MCF 10A (cell line): ENCODE data around the gene RNF144B. TPM values are rescaled to one million over a fixed set of nuclear protein-coding genes. Genes with fewer than 3 reads are reported as not detected.

ENCODE experiments used
- BruUV-seq: library from RNA; stranded (reverse); fragments of 400-500 nt; replicated peaks from 2 replicates; lab custom pipeline; 2021; lab: Mats Ljungman, UMichigan
- CTCF ChIA-PET: fragments of 300-600 bp; sonication (Branson Sonifier 250); formaldehyde crosslinking; extraction: SDS; loops from one replicate; lab custom pipeline; 2021; ENCODE audit warnings: antibody characterized with exemption, inconsistent platforms; lab: Yijun Ruan, JAX
- POLR2A ChIA-PET: fragments of 300-600, 350-650 bp; sonication (Branson Sonifier 250); formaldehyde crosslinking; extraction: SDS; loops from one replicate; lab custom pipeline; 2020; ENCODE audit warnings: antibody characterized with exemption, inconsistent platforms; lab: Yijun Ruan, JAX
- DNase-seq: peaks from one replicate; pipeline ENCODE4 v3.0.0-alpha.2; 2018; ENCODE audit not compliant: unreplicated experiment
- H3K27ac Mint-ChIP-seq: one replicate; pipeline ENCODE4 v1.8.0; 2022; ENCODE audit warnings: mild to moderate bottlenecking, low read depth, mixed read lengths; ENCODE audit not compliant: unreplicated experiment
- H3K27me3 Mint-ChIP-seq: one replicate; pipeline ENCODE4 v1.8.0; 2022; ENCODE audit warnings: mixed read lengths; ENCODE audit not compliant: insufficient read depth, unreplicated experiment
- H3K36me3 Mint-ChIP-seq: one replicate; pipeline ENCODE4 v1.8.0; 2022; ENCODE audit warnings: mild to moderate bottlenecking, moderate library complexity, mixed read lengths; ENCODE audit not compliant: insufficient read depth, unreplicated experiment
- H3K4me1 Mint-ChIP-seq: one replicate; pipeline ENCODE4 v1.8.0; 2022; ENCODE audit warnings: mixed read lengths; ENCODE audit not compliant: insufficient read depth, unreplicated experiment
- H3K4me3 Mint-ChIP-seq: one replicate; pipeline ENCODE4 v1.8.0; 2022; ENCODE audit warnings: mild to moderate bottlenecking, moderate library complexity, mixed read lengths; ENCODE audit not compliant: unreplicated experiment
- H3K9me3 Mint-ChIP-seq: one replicate; pipeline ENCODE4 v1.8.0; 2022; ENCODE audit warnings: mixed read lengths; ENCODE audit not compliant: unreplicated experiment
- CTCF ChIP-seq: fragments of 200-600 bp; IDR thresholded peaks from one replicate; pipeline ENCODE4 v1.8.0; 2022; ENCODE audit warnings: antibody characterized with exemption, mild to moderate bottlenecking; ENCODE audit not compliant: unreplicated experiment
- intact Hi-C: fragments of 100-400 bp; cut with micrococcal nuclease; formaldehyde crosslinking; loops from 2 replicates; pipeline ENCODE4 v1.14.1; 2022
- total RNA-seq: library from RNA; stranded (reverse); gene quantifications from 2 replicates; pipeline ENCODE4 v1.2.3, GENCODE V29; 2022

Gene RNF144B
- total RNA-seq, 1 experiment from 2014 or later: 57.9 TPM

- no peaks in the 10 kb centered on the region for H3K9me3 Mint-ChIP-seq
- peak overlapping the region; percentile 98 for H3K27ac Mint-ChIP-seq
- H3K27me3 Mint-ChIP-seq: no peaks in the 10 kb centered on the region
- peak; percentile 83 for DNase-seq
- POLR2A ChIA-PET: interaction anchor here (0.7 to 2.6 kb wide), 18 partner anchors 13 to 210 kb away, joined by 3 to 38 read pairs (median 4); partner anchors contain the start of gene RNF144B
- TF ChIP-seq CTCF: no peak
- peaks cover 43% of the 10 kb centered on the region for H3K4me1 Mint-ChIP-seq
- peaks cover 66% of the 10 kb centered on the region for H3K36me3 Mint-ChIP-seq
- intact Hi-C loops: no loop called here
- no TSS peak for BruUV-seq
- H3K4me3 Mint-ChIP-seq: peak overlapping the region; percentile 0
- CTCF ChIA-PET: interaction anchor here (0.6 to 4.0 kb wide), 3 partner anchors 14 to 109 kb away, joined by 3 to 18 read pairs (median 4); no protein-coding TSS in a partner anchor
Measured at GRCh38 chr6:18432180-18432579, 45.0 kb downstream of the RNF144B start.

GRCh38 chr6:18432619-18433018, 45.5 kb downstream of the RNF144B start:
- H3K4me3 Mint-ChIP-seq: peak overlapping the region; percentile 0
- BruUV-seq: no TSS peak
- intact Hi-C loops: no loop called here
- ChIA-PET POLR2A (interaction anchor here (0.7 to 2.6 kb wide), 19 partner anchors 13 to 210 kb away, joined by 3 to 38 read pairs (median 4); partner anchors contain the start of gene RNF144B), CTCF (interaction anchor here (0.7 to 4.0 kb wide), 2 partner anchors 63 to 72 kb away, joined by 3 to 18 read pairs; no protein-coding TSS in a partner anchor)
- H3K9me3 Mint-ChIP-seq: no peaks in the 10 kb centered on the region
- no peaks in the 10 kb centered on the region for H3K27me3 Mint-ChIP-seq
- peaks cover 40% of the 10 kb centered on the region for H3K4me1 Mint-ChIP-seq
- peaks cover 61% of the 10 kb centered on the region for H3K36me3 Mint-ChIP-seq
- H3K27ac Mint-ChIP-seq: peak overlapping the region; percentile 98
- no peak for DNase-seq
- no peak for TF ChIP-seq CTCF

DNA sequence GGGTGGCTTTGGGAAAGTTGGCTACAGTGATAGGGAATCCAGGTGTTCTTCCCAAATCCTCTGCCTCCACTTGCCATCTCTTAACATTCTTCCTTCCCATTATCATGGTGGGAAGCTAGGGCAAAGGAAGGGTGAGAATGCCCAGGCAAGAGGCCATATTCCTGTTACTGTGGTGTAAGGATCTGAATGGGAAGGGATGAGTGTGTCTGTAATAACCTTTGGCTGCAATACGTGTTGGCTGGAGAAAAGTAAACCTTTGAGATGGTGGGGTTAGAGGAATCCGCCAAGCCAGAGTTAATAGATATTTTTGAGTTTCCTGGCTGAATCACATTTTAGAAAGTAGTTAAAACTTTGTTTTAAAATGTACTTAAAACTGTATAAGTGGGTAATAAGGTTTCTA, 45.9 kb downstream of the RNF144B start:
- no peak for DNase-seq
- BruUV-seq: no TSS peak
- POLR2A ChIA-PET: interaction anchor here (0.7 to 2.6 kb wide), 13 partner anchors 21 to 211 kb away, joined by 3 to 38 read pairs (median 4); partner anchors contain the start of gene RNF144B
- H3K27ac Mint-ChIP-seq: peak overlapping the region; percentile 98
- H3K4me3 Mint-ChIP-seq: peak overlapping the region; percentile 0
- peaks cover 40% of the 10 kb centered on the region for H3K4me1 Mint-ChIP-seq
- peaks cover 57% of the 10 kb centered on the region for H3K36me3 Mint-ChIP-seq
- intact Hi-C loops: no loop called here
- CTCF ChIA-PET: interaction anchor here (0.7 to 4.0 kb wide), 2 partner anchors 62 to 71 kb away, joined by 3 to 18 read pairs; no protein-coding TSS in a partner anchor
- no peaks in the 10 kb centered on the region for H3K9me3 Mint-ChIP-seq
- H3K27me3 Mint-ChIP-seq: no peaks in the 10 kb centered on the region
- no peak for TF ChIP-seq CTCF

GRCh38 chr6:18436341-18436740, 49.2 kb downstream of the RNF144B start:
- Mint-ChIP-seq H3K4me3 (no peak overlapping the region), H3K36me3 (peaks cover 48% of the 10 kb centered on the region), H3K27me3 (no peaks in the 10 kb centered on the region), H3K9me3 (no peaks in the 10 kb centered on the region), H3K4me1 (peaks cover 39% of the 10 kb centered on the region), H3K27ac (peak overlapping the region; percentile 73)
- CTCF ChIA-PET: interaction anchor here (0.6 to 0.7 kb wide), 2 partner anchors 95 to 146 kb away, joined by 4 read pairs; no protein-coding TSS in a partner anchor
- intact Hi-C loops: no loop called here
- no peak for DNase-seq
- no peak for TF ChIP-seq CTCF
- POLR2A ChIA-PET: interaction anchor here (0.6 to 1.8 kb wide), 2 partner anchors 49 to 846 kb away, joined by 3 to 7 read pairs; partner anchors contain the start of gene RNF144B
- BruUV-seq: no TSS peak
